HG03460 (cell line): ENCODE data around the gene ATE1.
A peak's percentile ranks its signal among the peaks of the same experiment; 100 is the strongest.

Experiments used
- ATAC-seq: cut with Tn5 transposase; IDR thresholded peaks from one replicate; pipeline ENCODE4 v1.9.1; 2021; ENCODE audit not compliant: unreplicated experiment

Gene ATE1

GRCh38 chr10:121879476-121879875, 48.4 kb downstream of the ATE1 start:
- ATAC-seq = no peak

GRCh38 chr10:121873236-121873635, 54.6 kb downstream of the ATE1 start:
- ATAC-seq = no peak

GRCh38 chr10:121870413-121870812, 57.4 kb downstream of the ATE1 start:
- no peak for ATAC-seq

- ATAC-seq = no peak
These were observed 62.3 kb downstream of the ATE1 start for GRCh38 chr10:121865554-121865953.

- no peak for ATAC-seq
These were observed 63.2 kb downstream of the ATE1 start for GRCh38 chr10:121864653-121865052.

GRCh38 chr10:121864168-121864567, 63.7 kb downstream of the ATE1 start:
- ATAC-seq = no peak

GRCh38 chr10:121862649-121863048, 65.2 kb downstream of the ATE1 start:
- ATAC-seq = no peak

- ATAC-seq = no peak
These were observed 65.8 kb downstream of the ATE1 start for GRCh38 chr10:121862042-121862441.

GRCh38 chr10:121860810-121861209, 67.0 kb downstream of the ATE1 start:
- ATAC-seq = no peak

GRCh38 chr10:121854809-121855445, 72.9 kb downstream of the ATE1 start:
- ATAC-seq = no peak

GRCh38 chr10:121853950-121854349, 73.9 kb downstream of the ATE1 start:
- ATAC-seq = no peak

GRCh38 chr10:121851786-121852185, 76.0 kb downstream of the ATE1 start:
- ATAC-seq = no peak

GRCh38 chr10:121848082-121848481, 79.7 kb downstream of the ATE1 start:
- ATAC-seq = no peak

- no peak for ATAC-seq
These were observed 81.3 kb downstream of the ATE1 start for GRCh38 chr10:121846555-121846954.

GRCh38 chr10:121845044-121845784, 82.6 kb downstream of the ATE1 start:
- peak; percentile 95 for ATAC-seq

- no peak for ATAC-seq
These were observed 83.3 kb downstream of the ATE1 start for GRCh38 chr10:121844537-121844936.

- ATAC-seq = no peak
These were observed 84.5 kb downstream of the ATE1 start for GRCh38 chr10:121843379-121843778.

- ATAC-seq = no peak
These were observed 86.0 kb downstream of the ATE1 start for GRCh38 chr10:121841862-121842261.

GRCh38 chr10:121838931-121839330, 88.9 kb downstream of the ATE1 start:
- no peak for ATAC-seq

GRCh38 chr10:121838149-121838548, 89.7 kb downstream of the ATE1 start:
- no peak for ATAC-seq

GRCh38 chr10:121836171-121836570, 91.7 kb downstream of the ATE1 start:
- ATAC-seq = no peak

GRCh38 chr10:121835376-121835775, 92.5 kb downstream of the ATE1 start:
- ATAC-seq = no peak

- no peak for ATAC-seq
These were observed 93.1 kb downstream of the ATE1 start for GRCh38 chr10:121834757-121835156.
